GM18858 (cell line): Measurements from ENCODE around the gene LUZP2.
A peak's percentile ranks its signal among the peaks of the same experiment; 100 is the strongest.

Source experiments
- ATAC-seq: cut with Tn5 transposase; IDR thresholded peaks from one replicate; pipeline ENCODE4 v1.9.1; 2021; ENCODE audit not compliant: unreplicated experiment

Gene LUZP2

DNA sequence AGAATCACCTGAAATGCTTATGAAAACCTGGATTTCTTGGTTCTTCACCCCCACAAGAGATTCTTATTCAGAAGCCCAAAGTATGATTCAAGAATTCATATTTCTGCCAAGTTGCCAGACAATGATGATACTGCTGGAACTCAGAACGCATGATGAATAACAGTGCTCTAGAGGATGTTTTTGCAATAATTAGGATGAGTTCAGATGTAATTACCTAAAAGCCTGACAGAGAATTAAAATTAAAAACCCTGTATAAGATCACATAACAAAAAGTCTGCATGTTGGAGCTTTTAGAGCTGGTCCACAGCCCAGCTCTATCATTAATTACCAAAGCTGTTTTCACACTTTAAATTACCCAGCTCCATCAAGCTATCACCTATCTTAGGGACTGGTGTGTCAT, 211.8 kb downstream of the LUZP2 start:
- ATAC-seq: no peak

DNA sequence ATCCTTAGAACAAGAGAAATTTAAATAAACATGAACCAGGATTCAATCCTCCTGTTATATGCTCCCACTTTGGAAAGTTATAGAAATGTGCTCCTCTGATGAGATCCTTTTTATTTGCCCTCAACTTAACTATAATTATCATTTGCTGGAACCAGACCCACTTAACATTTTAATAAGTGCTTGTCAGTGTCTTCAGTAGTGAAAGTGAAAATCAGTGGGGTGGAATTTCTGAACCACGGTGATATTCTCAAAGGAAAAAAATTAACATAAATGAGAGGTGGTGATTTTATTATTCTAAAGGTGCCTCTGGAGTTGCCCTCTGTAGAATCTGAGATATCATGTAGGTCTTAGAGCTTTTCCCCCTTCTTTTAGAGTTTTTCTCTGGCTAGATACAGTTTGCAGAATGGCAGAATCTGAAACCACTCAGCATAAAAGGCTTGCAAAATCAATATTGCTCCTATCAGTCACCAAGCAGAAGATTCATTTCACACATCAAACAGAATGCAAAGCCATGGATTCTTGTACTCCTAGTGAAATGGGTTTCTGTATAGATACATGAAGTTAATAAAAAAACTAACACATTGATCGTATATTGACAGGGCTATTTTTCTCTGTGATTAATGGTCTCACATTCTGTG, 213.2 kb downstream of the LUZP2 start:
- ATAC-seq: no peak

DNA sequence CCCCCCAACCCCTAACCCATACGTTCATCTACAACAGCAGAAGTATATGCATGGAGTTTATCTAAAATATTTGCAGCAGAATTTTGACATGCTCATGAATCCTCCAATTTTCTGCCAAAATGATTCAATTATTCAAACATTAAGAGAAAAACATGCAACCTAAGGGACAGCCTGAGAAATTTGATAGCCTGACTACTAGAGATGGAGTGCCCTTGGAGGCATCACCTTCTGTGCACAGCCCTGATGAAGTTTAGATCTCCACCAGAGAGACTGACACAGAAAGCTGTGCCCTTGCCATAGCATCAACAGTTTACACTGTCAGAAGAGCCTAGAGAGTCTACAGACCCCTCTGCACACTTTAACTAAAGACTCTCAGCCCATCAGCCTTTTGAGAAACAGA, 217.7 kb downstream of the LUZP2 start:
- ATAC-seq: no peak

DNA sequence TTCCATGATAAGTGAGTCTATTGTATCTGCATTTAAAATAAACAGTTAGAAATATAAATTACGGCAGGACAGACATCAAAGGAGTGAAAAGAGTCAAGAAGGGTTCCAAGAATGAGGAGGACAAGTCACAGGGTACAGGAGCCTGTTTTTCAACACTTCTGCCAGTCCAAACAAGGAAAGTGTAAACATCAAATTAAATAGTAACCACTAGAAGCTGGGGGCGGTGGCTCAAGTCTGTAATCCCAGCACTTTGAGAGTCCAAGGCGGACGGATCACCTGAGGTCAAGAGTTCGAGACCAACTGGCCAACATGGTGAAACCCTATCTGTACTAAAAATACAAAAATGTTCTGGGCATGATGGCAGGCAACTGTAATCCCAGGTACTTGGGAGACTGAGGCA, 219.6 kb downstream of the LUZP2 start:
- no peak for ATAC-seq

DNA sequence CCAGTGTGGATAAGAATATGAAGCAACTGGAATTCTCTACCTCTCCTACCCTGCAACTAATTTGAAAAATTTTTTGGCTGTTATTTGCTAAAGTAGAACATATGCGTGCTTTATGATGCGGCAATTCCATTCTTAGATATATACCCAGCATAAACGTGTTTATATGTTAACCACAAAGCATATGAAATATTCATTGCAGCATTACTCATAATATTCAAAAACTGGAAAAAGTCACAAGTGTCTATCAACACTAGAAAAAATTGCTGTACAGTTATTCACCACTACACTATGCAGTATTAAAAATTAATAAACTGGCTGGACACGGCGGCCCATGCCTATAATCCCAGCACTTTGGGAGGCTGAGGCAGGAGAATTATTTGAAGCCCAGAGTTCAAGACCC, 226.4 kb downstream of the LUZP2 start:
- no peak for ATAC-seq

GRCh38 chr11:24731554-24731953, 234.7 kb downstream of the LUZP2 start:
- no peak for ATAC-seq

GRCh38 chr11:24734742-24735237, 237.9 kb downstream of the LUZP2 start:
- ATAC-seq: no peak

DNA sequence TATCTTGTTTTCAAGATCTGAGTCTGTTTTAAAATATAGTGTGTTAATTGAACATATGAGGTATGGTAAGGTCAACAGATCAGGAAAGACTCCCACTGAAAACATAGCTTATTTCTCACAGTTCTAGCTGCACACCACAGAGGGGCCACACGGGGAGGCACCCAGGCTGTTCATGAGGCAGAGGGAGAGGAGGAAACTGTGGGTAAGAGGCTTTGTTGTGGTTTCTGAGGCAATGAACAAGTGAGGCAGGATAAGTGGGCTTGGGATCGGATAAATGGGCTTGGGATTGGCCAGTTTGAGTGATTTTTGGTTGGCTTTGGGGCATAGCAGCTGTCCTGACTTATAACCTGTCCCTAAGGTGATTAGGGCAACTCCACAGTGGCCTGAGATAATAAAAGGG, 242.1 kb downstream of the LUZP2 start:
- no peak for ATAC-seq

DNA sequence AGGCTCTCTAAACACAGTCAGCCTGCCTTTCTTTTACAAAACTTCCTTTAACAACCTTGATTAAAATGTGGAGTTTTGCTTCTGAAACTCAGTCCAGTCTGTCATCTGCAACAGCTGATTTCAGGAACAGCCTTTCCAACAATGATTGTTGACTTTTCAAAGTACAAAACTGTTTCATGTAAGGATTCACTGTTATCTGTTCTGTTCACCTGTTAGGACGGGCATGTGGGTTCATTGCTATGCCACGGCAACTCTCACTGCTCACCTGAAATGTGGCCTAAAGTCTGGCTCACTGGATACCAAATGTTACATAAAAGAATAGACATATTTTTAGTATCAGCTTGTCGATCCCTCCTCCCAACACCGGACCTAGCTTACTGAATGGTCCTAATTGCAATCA, 242.8 kb downstream of the LUZP2 start:
- ATAC-seq: no peak

- peak; percentile 60 for ATAC-seq
These were observed 250.7 kb downstream of the LUZP2 start for GRCh38 chr11:24747275-24748251.

DNA sequence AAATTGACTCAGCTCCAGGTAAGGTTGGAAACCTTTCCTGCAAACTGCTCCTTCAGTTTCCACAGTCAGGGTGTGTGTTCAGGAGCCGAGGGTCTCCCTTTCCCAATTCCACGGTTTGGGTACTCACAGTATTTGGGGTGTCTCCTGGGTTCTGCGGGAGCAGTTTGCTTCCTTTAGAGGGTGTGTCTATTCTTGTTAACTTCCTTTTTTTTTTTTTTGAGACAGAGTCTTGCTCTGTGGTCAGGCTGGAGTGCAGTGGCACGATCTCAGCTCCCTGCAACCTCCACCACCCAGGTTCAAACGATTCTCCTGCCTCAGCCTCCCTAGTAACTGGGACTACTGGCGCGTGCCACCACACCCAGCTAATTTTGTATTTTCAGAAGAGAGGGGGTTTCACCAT, 251.4 kb downstream of the LUZP2 start:
- ATAC-seq: no peak

- no peak for ATAC-seq
These were observed 257.6 kb downstream of the LUZP2 start for GRCh38 chr11:24754406-24754805.

DNA sequence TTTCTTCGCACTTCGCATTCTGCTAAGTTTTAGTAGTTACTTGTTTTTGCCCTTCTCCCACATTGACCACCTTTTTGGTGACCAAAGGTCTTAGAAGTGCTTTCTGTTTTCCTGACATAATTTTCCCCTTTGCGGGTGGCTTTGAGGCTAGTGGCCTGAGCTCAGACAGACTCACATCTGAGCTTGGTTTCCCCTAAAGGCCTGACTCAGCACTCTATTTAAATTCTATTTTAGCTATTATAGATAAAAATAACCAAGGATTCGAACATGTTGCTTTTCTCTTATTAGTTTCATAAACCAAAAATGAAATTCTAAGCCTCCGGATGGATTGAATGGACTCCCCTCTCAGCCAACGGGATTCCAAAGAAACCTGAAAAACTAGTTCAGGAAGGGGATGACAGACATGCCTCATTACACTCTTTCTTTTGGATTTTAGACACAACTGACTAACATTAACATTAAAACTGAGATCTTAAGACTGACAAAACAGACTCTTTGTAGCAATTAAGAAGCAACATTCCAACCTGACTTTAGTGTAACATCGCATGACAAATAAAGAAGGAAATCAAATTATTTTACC, 258.5 kb downstream of the LUZP2 start:
- no peak for ATAC-seq

- no peak for ATAC-seq
These were observed 262.9 kb downstream of the LUZP2 start for GRCh38 chr11:24759742-24760141.

DNA sequence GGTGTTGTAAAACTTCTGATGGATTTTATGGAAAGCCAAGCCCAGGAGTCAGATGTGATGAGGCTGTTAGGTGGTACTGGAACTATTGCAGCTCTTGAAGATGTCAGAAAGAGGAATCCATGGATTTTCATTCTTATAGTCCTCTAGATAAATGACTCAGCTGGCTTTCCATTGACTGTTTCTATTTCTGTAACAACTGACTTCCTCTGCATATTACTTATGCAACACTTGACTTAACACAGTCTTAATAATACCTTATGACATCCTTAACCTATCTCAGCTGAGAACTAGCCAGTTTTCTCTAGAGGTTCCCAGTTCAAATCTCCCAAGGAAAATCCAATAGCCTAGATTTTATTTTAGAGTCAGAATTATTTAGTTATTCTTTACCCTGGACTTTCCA, 263.8 kb downstream of the LUZP2 start:
- no peak for ATAC-seq

DNA sequence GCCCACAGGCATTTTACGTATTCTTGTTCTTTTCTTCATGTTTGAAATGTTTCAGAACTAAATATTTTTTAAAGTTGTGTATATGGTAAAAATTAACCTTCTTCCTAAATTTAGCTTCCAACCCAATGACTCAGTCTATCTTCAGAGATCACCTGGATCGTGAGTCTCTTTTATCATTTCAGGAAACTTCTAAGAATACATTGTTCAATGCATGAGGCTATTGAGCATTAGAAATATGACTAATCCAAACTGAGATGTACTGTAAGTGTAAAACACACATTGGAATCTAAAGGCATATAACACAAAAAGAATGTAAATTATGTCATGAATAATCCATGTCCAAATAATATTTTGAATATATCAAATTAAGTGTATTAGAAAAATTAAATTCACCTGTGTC, 265.2 kb downstream of the LUZP2 start:
- ATAC-seq: no peak

DNA sequence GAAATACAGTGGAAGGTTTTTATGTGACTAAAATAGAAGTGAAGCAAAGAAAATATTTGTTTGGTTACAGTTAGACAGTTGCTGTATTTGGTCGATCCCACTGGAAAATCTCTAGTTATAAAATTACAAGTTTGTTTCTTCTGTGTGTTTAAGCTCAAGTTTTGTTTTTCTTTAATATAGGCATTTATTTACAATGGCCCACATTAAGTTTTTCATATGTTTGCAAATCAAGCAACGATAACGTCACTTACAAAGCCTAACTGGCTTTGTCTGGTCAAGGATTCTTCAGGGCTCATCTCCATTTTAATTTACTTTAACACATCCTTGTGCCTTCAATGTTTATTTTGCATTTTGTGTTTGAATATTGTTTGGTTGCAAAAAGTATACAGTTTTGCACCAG, 270.6 kb downstream of the LUZP2 start:
- ATAC-seq: no peak

DNA sequence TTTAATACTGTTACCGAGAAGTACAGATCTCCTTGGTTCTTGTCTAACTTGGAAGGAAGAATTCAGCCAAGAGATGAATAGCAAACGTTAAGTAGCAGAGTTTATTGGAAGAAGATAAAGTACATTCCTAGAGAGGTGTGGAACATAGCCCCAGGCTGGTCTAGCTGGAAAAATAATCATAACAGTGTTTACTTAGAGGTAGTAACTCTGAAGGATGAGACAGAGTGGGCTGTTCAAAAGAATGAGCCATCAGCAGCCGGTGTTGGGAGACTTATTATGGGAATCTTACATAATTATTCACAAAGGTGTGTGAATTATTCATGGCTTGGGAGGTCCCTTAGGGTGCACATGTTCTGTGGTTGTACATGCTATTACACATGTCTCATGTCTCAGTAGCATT, 276.5 kb downstream of the LUZP2 start:
- no peak for ATAC-seq

GRCh38 chr11:24779791-24780190, 282.9 kb downstream of the LUZP2 start:
- no peak for ATAC-seq

GRCh38 chr11:24781288-24781687, 284.4 kb downstream of the LUZP2 start:
- no peak for ATAC-seq

- no peak for ATAC-seq
These were observed 296.6 kb downstream of the LUZP2 start for GRCh38 chr11:24793479-24793878.

GRCh38 chr11:24794064-24794463, 297.2 kb downstream of the LUZP2 start:
- ATAC-seq: no peak
